GM12873 (cell line): Measurements from ENCODE around the gene GLCCI1.

Experiments used
- CTCF ChIP-seq: IDR thresholded peaks from 2 replicates; pipeline ENCODE4 v1.5.1; 2012; ENCODE audit warnings: low read depth, mild to moderate bottlenecking, moderate library complexity, low read length, control low read depth; ENCODE audit not compliant: insufficient read depth; ENCODE audit errors: missing control alignments

The GLCCI1 gene

DNA sequence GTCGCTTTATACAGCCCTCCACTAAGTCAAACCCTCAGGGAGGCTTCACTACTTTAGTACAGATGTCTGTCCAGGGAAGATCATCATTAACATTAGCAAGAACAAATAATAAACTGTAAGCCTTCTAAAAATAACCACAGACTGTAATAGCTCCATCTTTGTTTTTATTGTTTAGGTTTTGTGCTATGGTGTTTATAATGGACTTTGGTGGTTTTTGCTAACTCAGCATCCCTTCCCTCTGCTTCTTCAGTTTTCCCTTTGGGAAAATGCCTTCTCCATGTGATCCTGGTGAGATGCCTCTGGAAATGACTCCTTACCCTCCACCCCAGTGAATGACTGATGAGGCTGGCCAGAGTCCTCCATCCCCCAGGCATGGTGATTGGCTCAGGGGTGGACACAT, 162.1 kb downstream of the GLCCI1 start:
- TF ChIP-seq CTCF = no peak

DNA sequence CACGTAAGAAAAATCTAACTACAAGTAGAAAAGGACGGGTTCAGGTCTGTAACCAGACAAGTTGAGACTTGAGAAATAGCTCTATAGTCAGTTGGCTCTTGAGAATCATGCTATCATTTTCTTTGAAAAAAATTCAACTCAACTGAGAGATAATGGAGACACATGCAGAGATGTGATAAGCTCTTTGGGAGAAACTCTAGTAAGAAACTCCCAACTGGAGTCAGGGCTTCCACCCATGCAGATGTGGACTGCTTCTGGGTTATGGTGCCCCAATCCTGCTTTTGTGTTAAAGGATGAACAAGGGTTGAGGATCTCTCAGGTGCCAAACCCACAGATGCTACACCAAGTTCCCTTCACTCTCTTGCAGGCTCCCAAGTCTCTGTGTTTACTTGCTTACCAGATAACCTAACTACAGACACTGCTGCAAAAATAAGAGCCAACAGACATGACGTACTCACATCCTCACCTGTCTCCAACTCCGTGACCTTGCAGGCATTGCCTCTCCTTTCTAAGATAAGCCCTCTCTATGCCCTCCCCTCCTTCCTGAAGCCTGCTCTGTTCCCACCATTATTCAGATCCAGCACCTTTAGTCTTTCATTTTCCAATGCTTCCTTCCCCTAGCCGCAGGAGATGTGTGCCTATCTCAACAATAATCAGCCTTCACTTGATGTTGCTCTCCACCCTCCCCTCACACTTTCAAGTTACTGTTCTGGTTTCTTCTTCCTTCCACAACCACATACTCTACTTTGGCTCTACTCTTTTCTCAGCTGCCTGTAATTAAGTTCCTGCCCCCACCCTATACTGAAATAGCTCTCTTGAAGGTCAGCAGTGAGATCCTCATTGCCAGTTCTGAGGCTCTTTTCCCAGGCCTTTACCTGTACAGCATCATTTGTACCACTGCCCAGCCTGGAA, 163.4 kb downstream of the GLCCI1 start:
- no peak for TF ChIP-seq CTCF

- TF ChIP-seq CTCF = no peak
These were observed 164.7 kb downstream of the GLCCI1 start for GRCh38 chr7:8133188-8133848.

DNA sequence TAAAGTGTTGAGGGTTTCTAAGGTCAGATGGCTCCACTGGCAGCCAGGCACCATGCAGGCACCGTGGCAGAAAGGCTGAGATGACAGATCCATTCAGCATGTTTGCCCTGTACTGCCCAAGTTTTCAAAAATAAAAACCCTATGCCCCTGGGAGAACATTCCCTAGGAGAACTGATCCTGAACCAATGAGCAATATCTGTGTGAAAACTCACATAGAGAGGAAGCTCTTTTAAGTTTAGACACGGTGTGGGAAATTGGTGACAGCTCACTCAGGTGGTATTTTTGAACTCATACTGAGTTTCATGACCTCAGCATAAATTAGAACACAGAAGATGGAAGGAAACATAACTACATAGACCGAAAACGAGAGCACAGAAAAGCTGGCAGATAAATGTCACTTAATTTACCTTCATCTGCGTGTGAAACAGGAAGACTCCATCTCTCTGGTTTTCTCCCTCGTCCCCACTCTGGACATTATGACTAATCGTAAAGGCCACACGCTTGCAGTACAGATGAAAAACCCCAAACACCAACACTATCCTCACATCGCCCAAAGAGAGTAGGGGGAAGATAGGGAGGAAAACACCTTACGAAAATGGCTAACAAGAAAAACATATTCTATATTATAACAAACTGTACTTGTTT, 165.6 kb downstream of the GLCCI1 start:
- no peak for TF ChIP-seq CTCF

DNA sequence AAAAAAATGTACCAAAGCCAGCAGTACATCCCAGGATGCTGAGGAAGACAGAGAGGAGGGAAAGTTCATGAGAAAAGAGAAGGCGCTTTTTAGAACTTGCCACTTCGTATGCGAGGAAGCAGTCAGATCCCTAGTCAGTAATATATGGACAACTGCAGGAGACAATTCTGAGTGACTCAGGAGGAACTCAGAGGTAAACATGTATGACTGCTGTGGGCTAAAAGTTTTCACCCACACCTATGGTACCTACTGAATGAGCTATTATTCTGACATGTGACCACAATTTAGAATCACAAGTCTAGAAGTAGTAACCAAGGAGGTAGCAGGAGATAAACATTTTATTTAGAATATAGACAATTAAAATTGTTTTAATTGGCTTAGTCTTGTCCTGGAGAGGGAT, 166.8 kb downstream of the GLCCI1 start:
- no peak for TF ChIP-seq CTCF

GRCh38 chr7:8136051-8136730, 167.6 kb downstream of the GLCCI1 start:
- no peak for TF ChIP-seq CTCF
